K562 (cell line): Measurements from ENCODE around the gene HOXB5. TPM values are rescaled to one million over a fixed set of nuclear protein-coding genes. Genes with fewer than 3 reads are reported as not detected.

Experiments
- ATAC-seq: fragments of 200-7000 bp; cut with Tn5 transposase; 3 replicates; pipeline ENCODE4 v1.9.1; 2020; ENCODE audit warnings: moderate library complexity
- BruUV-seq: library from RNA; stranded (reverse); fragments of 400-500 nt; replicated peaks from 2 replicates; lab custom pipeline; 2021; lab: Mats Ljungman, UMichigan
- CTCF ChIA-PET: fragments of 300-600 bp; formaldehyde crosslinking; extraction: SDS; loops from one replicate; lab custom pipeline; 2021; ENCODE audit warnings: low intra/inter-chr PET ratio; lab: Yijun Ruan, JAX
- POLR2A ChIA-PET: fragments of 300-600, 350-650 bp; sonication (Branson Sonifier 250); formaldehyde crosslinking; extraction: SDS; loops from one replicate; lab custom pipeline; 2021; ENCODE audit warnings: antibody characterized with exemption, inconsistent platforms; lab: Yijun Ruan, JAX
- DNase-seq, 4 experiments: peaks; one replicate each; pipeline versions ENCODE4 v3.0.0 to v3.0.0-alpha.2; 2011 to 2018; ENCODE audit warnings: low spot score in 3 of 4, mixed read lengths in 3 of 4; ENCODE audit errors: extremely low read depth in 1 of 4
- FAIRE-seq: peaks from 2 replicates; lab custom pipeline; 2011; peaks lifted over from hg19 to GRCh38; lab: Jason Lieb, UNC
- H2AFZ ChIP-seq: 2 replicates; pipeline ENCODE4 v1.6.0; 2011; ENCODE audit warnings: low read depth, low read length, control low read depth, inconsistent platforms
- H3K27ac ChIP-seq: fragments of 200-600 bp; 3 replicates; pipeline ENCODE4 v1.8.0; 2011; ENCODE audit warnings: low read depth, mild to moderate bottlenecking, control low read depth, inconsistent platforms, low read length, moderate library complexity, mixed read lengths; ENCODE audit errors: extremely low read depth
- H3K27me3 ChIP-seq, 2 experiments: fragments of 300-600 bp in 1 of 2; 2 replicates in 1 of 2; 3 replicates in 1 of 2; pipeline versions ENCODE4 v1.6.0 to v1.8.0; 2011; ENCODE audit warnings: inconsistent platforms in 2 of 2, low read length in 2 of 2, mild to moderate bottlenecking in 1 of 2, mixed read lengths in 1 of 2, moderate library complexity in 1 of 2; ENCODE audit not compliant: control insufficient read depth in 2 of 2, insufficient read depth in 2 of 2
- H3K36me3 ChIP-seq: fragments of 300-600 bp; 3 replicates; pipeline ENCODE4 v1.8.0; 2011; ENCODE audit warnings: mild to moderate bottlenecking, low read length, inconsistent platforms; ENCODE audit not compliant: control insufficient read depth, insufficient read depth
- H3K4me1 ChIP-seq, 2 experiments: fragments of 200-600 bp in 1 of 2; replicated peaks in 1 of 2; 2 replicates in 1 of 2; 3 replicates in 1 of 2; pipeline versions ENCODE4 v1.5.1 to v1.8.0; 2011; ENCODE audit warnings: inconsistent platforms in 2 of 2, low read length in 2 of 2, mild to moderate bottlenecking in 1 of 2, mixed read lengths in 1 of 2, moderate library complexity in 1 of 2; ENCODE audit not compliant: control insufficient read depth in 2 of 2, insufficient read depth in 2 of 2
- H3K4me2 ChIP-seq: 2 replicates; pipeline ENCODE4 v1.6.1; 2011; ENCODE audit warnings: low read length, control low read depth, inconsistent platforms, mixed read lengths; ENCODE audit not compliant: insufficient read depth
- H3K4me3 ChIP-seq: fragments of 200-600 bp; sonication (generic), shearing (Covaris generic); 2 replicates; pipeline ENCODE4 v1.5.1; 2016; ENCODE audit warnings: control low read depth, inconsistent platforms
- H3K79me2 ChIP-seq: fragments of 200-600 bp; 3 replicates; pipeline ENCODE4 v1.8.0; 2011; ENCODE audit warnings: low read length, inconsistent platforms; ENCODE audit not compliant: control insufficient read depth, insufficient read depth
- H3K9ac ChIP-seq, 2 experiments: 2 replicates each; pipeline versions ENCODE4 v1.6.0 to v1.6.1; 2011; ENCODE audit warnings: low read depth in 2 of 2, low read length in 2 of 2, control low read depth in 1 of 2, inconsistent platforms in 1 of 2, mild to moderate bottlenecking in 1 of 2, mixed read lengths in 1 of 2; ENCODE audit not compliant: insufficient read depth in 1 of 2
- H3K9me1 ChIP-seq: one replicate; pipeline ENCODE4 v1.6.0; 2011; ENCODE audit warnings: inconsistent platforms, mild to moderate bottlenecking, low read length, moderate library complexity; ENCODE audit not compliant: control insufficient read depth, insufficient read depth
- H3K9me3 ChIP-seq: replicated peaks from 2 replicates; pipeline ENCODE4 v1.5.1; 2011; ENCODE audit warnings: low read depth, low read length, inconsistent platforms; ENCODE audit not compliant: control insufficient read depth, insufficient read depth
- H4K20me1 ChIP-seq: replicated peaks from 2 replicates; pipeline ENCODE4 v1.6.1; 2011; ENCODE audit warnings: low read length, inconsistent platforms, mixed read lengths; ENCODE audit not compliant: control insufficient read depth, insufficient read depth
- ASH1L ChIP-seq: fragments of 450-650 bp; IDR thresholded peaks from 2 replicates; pipeline ENCODE4 v1.6.1; 2018; ENCODE audit warnings: borderline replicate concordance, mild to moderate bottlenecking, low read depth; ENCODE audit not compliant: partially characterized antibody
- CBX5 ChIP-seq: IDR thresholded peaks from 2 replicates; pipeline ENCODE4 v1.6.1; 2014; ENCODE audit warnings: low read depth, borderline replicate concordance
- CEBPG ChIP-seq, 3 experiments: fragments of 200-800 bp in 1 of 3; sonication (Bioruptor generic) in 1 of 3; sonication (generic) in 1 of 3; formaldehyde crosslinking in 1 of 3; IDR thresholded peaks in 2 of 3; conservative IDR thresholded peaks in 1 of 3; 2 replicates each; pipeline versions ENCODE4 v1.6.1 to v1.8.0; 2016 to 2022; ENCODE audit warnings: missing compliant biosample characterization in 2 of 3, missing genetic modification characterization in 2 of 3, mild to moderate bottlenecking in 1 of 3, missing genetic modification reagents in 1 of 3
- CHD2 ChIP-seq: IDR thresholded peaks from 2 replicates; pipeline ENCODE4 v1.6.1; 2011; ENCODE audit warnings: low read depth, low read length
- EGR1 ChIP-seq: fragments of 450-650 bp; conservative IDR thresholded peaks from 2 replicates; pipeline ENCODE4 v1.6.1; 2017; ENCODE audit warnings: mild to moderate bottlenecking
- HCFC1 ChIP-seq: IDR thresholded peaks from 2 replicates; pipeline ENCODE4 v1.6.1; 2012; ENCODE audit warnings: low read depth, low read length, improper control_type of control experiment
- RFX7 ChIP-seq: fragments of 250-450 bp; sonication (Bioruptor Pico); IDR thresholded peaks from 2 replicates; pipeline ENCODE4 v1.5.1; 2021; ENCODE audit warnings: mild to moderate bottlenecking
- THRAP3 ChIP-seq: fragments of 450-650 bp; IDR thresholded peaks from 2 replicates; pipeline ENCODE4 v1.6.1; 2016; ENCODE audit warnings: mild to moderate bottlenecking, inconsistent platforms, borderline replicate concordance
- ZBTB26 ChIP-seq: fragments of 450-650 bp; formaldehyde crosslinking; IDR thresholded peaks from 2 replicates; pipeline ENCODE4 v1.4.0; 2022; ENCODE audit warnings: missing genetic modification characterization
- ZBTB43 ChIP-seq: sonication (generic); formaldehyde crosslinking; IDR thresholded peaks from 2 replicates; pipeline ENCODE4 v1.8.0; 2023; ENCODE audit warnings: mild to moderate bottlenecking, missing genetic modification reagents
- ZNF133 ChIP-seq: fragments of 250-450 bp; sonication (Bioruptor Pico); IDR thresholded peaks from 2 replicates; pipeline ENCODE4 v1.4.0; 2020; ENCODE audit warnings: mild to moderate bottlenecking
- ZNF263 ChIP-seq: sonication (generic); formaldehyde crosslinking; IDR thresholded peaks from 2 replicates; pipeline ENCODE4 v1.8.0; 2022; ENCODE audit warnings: mild to moderate bottlenecking, missing genetic modification reagents, borderline replicate concordance
- ZNF695 ChIP-seq: fragments of 450-650 bp; formaldehyde crosslinking; IDR thresholded peaks from 2 replicates; pipeline ENCODE4 v1.4.0; 2020; ENCODE audit warnings: mild to moderate bottlenecking, moderate library complexity
- WGBS: fragments of 100-300 bp; shearing (Covaris generic); methylation state at CpG from one replicate; pipeline ENCODE4 v1.1.6; 2016; ENCODE audit warnings: low coverage, mixed read lengths; ENCODE audit not compliant: insufficient coverage; ENCODE audit errors: missing lambda C conversion rate; 5-methylcytosine and 5-hydroxymethylcytosine counted together
- in situ Hi-C: fragments of 300-500 bp; cut with MboI; formaldehyde crosslinking; loops from 4 replicates; pipeline ENCODE4 v1.15.0; 2018; ENCODE audit warnings: inconsistent platforms, mixed read lengths
- intact Hi-C: fragments of 100-400 bp; cut with micrococcal nuclease; formaldehyde crosslinking; loops from 2 replicates; pipeline ENCODE4 v1.14.2; 2022
- polyA plus RNA-seq, 8 experiments: library from polyadenylated mRNA; depleted of rRNA in 4 of 8; stranded (reverse) in 5 of 8; unstranded in 3 of 8; fragments of >200 nt; fragmentation: Nextera tagmentation in 2 of 8; fragmentation: Illumina TruSeq in 1 of 8; extraction: Ambion mirVana in 2 of 8; extraction: Trizol in 1 of 8; gene quantifications; 2 replicates each; pipeline versions ENCODE4 v1.2.1 to v1.2.3, GENCODE V29; 2011 to 2014; ENCODE audit warnings: inconsistent platforms in 1 of 8, missing spikeins in 1 of 8
- total RNA-seq, 7 experiments: library from RNA; depleted of rRNA in 6 of 7; stranded (reverse); fragments of >200 nt in 6 of 7; fragmentation: Illumina TruSeq in 2 of 7; extraction: Trizol in 2 of 7; gene quantifications; 2 replicates each; pipeline versions ENCODE4 v1.2.1 to v1.2.3, GENCODE V29; 2011 to 2021; ENCODE audit warnings: low replicate concordance in 1 of 7

HOXB5 gene
- total and polyA plus RNA-seq, 9 of the 15 experiments (the other 6 are each of a cell fraction or from before 2014, with no cell fraction given), result 0.24 to 2.7 (median 0.65) TPM

- Histone ChIP-seq H3K4me3 (peak overlapping the region; percentile 97), H3K36me3 (0 out of 3 replicates have a peak, but pooled peaks cover 6% of the 10 kb centered on the region), H3K9me3 (no peaks in the 10 kb centered on the region), H4K20me1 (no peaks in the 10 kb centered on the region), H3K4me2 (peak overlapping the region; percentile 99), H3K9me1 (no peaks in the 10 kb centered on the region), H3K27me3 (no peaks in the 10 kb centered on the region), H3K9ac (peak overlapping the region; percentile 82 to 95), H3K79me2 (peaks cover 60% of the 10 kb centered on the region), H3K4me1 (peaks cover 39 to 76% of the 10 kb centered on the region in 2 experiments), H3K27ac (peak overlapping the region; percentile 97), H2AFZ (peak overlapping the region; percentile 3)
- peak; percentile 23 for FAIRE-seq
- TSS peak; percentile 57 for BruUV-seq
- WGBS, result 6% methylated on average over 15 of the region's 15 CpGs
- in situ Hi-C loops, result no loop called here
- CTCF ChIA-PET, result interaction anchor here (0.6 kb wide), 1 partner anchor 681 kb away, joined by 3 read pairs; no protein-coding TSS in a partner anchor
- POLR2A ChIA-PET, result interaction anchor here (0.6 to 2.4 kb wide), 4 partner anchors 9 to 38 kb away, joined by 3 to 14 read pairs (median 6); no protein-coding TSS in a partner anchor
- intact Hi-C loops, result no loop called here
- no peak for ATAC-seq
- DNase-seq, result peak in 1 of 4 experiments; percentile 77
- TF ChIP-seq EGR1 (peak; percentile 91), HCFC1 (no peak), THRAP3 (no peak), RFX7 (CRISPR knock-in tag) (no peak), ZNF695 (no peak), CEBPG (CRISPR knock-in tag; IDR thresholded peaks at IDR 0.05) (no peak), CEBPG (tag; conservative IDR thresholded peaks at IDR 0.05 in 1 of 2, IDR thresholded peaks at IDR 0.05 in 1 of 2) (peak in 1 of 2 experiments; percentile 8; a peak in 1 of 4 replicates), ASH1L (no peak), CBX5 (no peak), ZBTB26 (no peak), ZNF263 (peak; percentile 40; the same call in 1 of the 2 replicates), ZBTB43 (CRISPR knock-in tag) (no peak), ZNF133 (CRISPR knock-in tag) (no peak), CHD2 (no peak)
These were observed 36.7 kb upstream of the HOXB5 start for GRCh38 chr17:48630009-48630924.
